GM18858 (cell line): ENCODE data around the gene RHOH.
"Not testable (repeated sequence)": the region's sequence is repeated elsewhere in the genome, so short reads cannot be mapped to it uniquely, and the experiment has no call there.

ENCODE experiments used
- ATAC-seq: cut with Tn5 transposase; IDR thresholded peaks from one replicate; pipeline ENCODE4 v1.9.1; 2021; ENCODE audit not compliant: unreplicated experiment

RHOH gene

GRCh38 chr4:40256817-40257216 is 60.0 kb downstream of the RHOH start:
- ATAC-seq, result no peak

DNA sequence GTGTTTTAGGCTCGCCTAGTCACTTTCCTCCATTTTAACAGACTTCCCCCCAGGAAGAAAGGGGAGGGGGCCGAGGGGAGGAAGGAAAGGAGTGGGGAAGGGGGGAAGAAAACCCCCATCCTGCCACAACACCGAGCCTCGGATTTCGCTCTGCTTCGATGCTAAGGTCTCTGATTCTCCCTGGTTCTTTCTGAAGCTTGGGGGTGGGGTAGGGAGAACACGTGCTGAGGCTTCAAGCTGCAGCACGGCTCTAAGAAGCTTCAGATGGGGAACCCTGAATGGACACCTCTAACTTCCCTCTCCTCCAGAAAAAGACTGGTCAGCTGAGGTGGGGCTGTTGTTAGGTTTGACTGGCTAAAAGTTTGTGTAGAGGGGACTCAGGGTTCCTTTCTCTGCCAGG is 61.8 kb downstream of the RHOH start:
- ATAC-seq, result no peak

- no peak for ATAC-seq
Observed at GRCh38 chr4:40261231-40262076, 64.6 kb downstream of the RHOH start.

DNA sequence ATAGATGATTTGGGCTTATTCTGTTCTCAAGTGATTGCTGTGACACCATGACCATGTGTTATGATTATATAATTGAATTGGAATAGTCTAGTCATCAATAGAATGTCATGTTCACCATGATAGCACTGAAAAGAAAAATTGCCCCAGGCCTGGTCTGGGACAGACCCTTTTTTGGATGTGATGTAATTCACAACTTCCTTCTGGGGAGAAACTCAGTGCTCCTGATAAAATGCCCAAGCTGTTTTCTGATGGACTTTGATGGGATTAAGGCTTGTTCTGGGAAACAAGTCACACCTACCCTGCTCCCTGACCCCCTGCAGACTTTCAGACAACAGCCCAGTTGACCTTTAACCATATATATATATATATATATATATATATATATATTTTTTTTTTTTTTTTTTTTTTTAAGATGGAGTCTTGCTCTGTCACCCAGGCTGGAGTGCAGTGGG is 65.3 kb downstream of the RHOH start:
- ATAC-seq, result no peak

GRCh38 chr4:40262861-40263260 is 66.0 kb downstream of the RHOH start:
- no peak for ATAC-seq

GRCh38 chr4:40264497-40264896 is 67.7 kb downstream of the RHOH start:
- ATAC-seq, result no peak

- ATAC-seq, result peak; percentile 52
Observed at GRCh38 chr4:40264995-40265909, 68.4 kb downstream of the RHOH start.

DNA sequence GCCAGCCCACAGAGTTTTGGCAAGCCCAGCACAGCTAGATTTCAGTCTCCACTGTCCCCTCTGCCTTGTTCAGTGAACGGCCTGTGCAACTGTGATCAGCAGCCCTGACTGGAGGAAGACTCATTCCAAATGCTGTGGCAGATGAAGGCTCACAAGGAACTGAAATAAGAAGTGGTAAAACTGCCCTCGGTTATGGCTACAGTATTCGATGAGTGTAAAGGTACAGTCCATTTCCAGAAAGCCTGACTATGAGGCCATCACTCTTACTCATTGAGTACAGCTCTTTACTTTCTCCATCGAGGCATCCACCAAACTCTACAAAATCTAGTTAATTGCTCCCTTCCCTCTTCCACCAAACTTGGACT is 69.1 kb downstream of the RHOH start:
- no peak for ATAC-seq

GRCh38 chr4:40269133-40269532 is 72.3 kb downstream of the RHOH start:
- ATAC-seq, result no peak

DNA sequence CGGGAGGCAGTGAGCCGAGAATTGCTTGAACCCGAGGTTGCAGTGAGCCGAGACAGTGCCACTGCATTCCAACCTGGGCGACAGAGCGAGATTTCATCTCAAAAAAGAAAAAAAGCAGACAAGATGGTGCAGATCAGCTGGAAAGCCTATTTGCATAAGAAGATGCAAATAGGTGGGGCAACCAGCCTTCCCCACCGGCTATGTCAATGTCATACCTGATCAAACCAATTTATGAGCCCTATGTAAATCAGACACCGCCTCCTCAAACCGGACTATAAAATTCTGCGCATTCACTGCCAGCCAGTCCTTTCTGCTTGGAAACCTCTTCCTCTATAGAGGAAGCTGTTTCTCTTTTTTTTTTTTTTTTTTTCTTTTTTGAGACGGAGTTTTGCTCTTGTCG is 73.8 kb downstream of the RHOH start:
- no peak for ATAC-seq

GRCh38 chr4:40275065-40275730 is 78.4 kb downstream of the RHOH start:
- ATAC-seq, result no peak

- ATAC-seq, result no peak
Observed at GRCh38 chr4:40276546-40276945, 79.7 kb downstream of the RHOH start.

DNA sequence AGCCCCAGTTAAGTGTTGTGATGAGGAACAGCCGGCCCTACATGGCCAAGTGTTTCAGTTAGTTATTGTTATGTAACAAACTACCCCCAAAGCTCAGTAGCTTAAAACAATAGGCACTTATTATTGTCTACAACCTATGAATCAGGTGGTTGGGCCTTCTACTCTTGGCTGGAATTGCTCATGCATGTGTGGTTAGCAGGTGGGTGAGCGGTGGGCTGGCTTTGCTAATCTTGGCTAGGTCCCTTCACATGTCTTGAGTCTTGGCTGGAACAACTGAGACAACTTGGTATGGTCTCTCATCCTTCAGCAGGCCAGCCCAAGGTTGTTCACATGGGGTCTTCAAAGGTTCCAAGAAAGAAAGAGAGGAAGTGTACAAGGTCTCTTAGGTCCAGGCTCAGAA is 83.8 kb downstream of the RHOH start:
- ATAC-seq, result no peak

DNA sequence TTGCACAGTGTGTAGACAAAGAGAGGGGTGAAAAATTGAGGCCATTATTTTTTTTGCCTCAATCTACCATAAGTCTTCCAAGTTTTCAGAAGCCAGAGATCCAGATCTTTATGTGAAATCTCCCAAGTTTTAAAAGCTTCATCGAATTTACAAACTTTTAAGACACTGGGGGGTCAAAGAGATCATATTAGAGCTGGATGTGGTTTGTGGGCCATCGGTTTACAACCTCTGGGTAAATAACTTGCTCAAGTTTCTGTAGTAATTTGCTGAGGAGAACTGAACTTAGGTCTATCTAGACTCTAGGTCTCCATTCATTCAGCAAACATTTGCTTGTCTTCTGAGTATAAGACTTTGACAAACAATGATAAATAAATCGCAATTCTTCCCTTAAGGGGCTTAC is 84.3 kb downstream of the RHOH start:
- no peak for ATAC-seq

- no peak for ATAC-seq
Observed at GRCh38 chr4:40281913-40282312, 85.1 kb downstream of the RHOH start.

- ATAC-seq, result not testable (repeated sequence)
Observed at GRCh38 chr4:40282857-40283256, 86.0 kb downstream of the RHOH start.

- no peak for ATAC-seq
Observed at GRCh38 chr4:40283413-40283812, 86.6 kb downstream of the RHOH start.

- no peak for ATAC-seq
Observed at GRCh38 chr4:40283968-40284367, 87.1 kb downstream of the RHOH start.

DNA sequence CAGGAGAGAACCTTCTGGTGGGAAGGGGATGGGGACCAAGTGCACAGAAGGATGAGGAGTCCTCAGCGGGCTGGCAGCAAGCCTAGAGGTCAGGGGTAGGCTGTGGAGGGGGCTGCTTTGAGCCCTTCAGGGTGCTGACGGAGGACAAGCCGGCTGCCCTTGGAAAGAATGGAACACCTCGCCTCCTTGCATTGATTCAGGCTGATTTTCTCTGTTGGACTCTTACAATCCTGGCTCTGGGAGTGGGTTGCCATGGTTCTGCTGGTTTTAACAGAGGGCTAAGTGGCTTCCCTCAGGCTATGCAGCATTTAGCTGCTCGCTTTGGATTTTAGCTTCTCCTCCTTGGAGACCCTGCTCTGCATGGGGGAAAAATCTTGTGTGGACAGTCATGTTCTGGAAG is 88.9 kb downstream of the RHOH start:
- no peak for ATAC-seq

DNA sequence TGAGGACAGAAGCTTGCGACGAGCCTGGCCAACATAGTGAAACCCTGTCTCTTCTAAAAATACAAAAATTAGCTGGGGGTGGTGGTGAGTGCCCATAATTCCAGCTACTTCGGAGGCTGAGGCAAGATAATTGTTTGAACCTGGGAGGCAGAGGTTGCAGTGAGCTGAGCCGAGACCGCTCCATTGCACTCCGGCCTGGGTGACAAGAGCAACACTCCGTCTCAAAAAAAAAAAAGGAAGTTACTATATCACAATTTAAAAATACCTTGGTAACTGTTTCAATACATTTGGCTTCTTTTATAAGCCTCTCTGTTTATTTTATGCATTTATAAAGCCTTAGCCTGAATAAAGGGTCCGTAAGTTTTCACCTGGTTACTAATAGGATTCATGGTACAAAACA is 91.7 kb downstream of the RHOH start:
- ATAC-seq, result no peak

- peak; percentile 49 for ATAC-seq
Observed at GRCh38 chr4:40289366-40290188, 92.7 kb downstream of the RHOH start.
